Smooth muscle cell (in vitro differentiated cells): ENCODE data around the gene GAS7. TPM values are rescaled to one million over a fixed set of nuclear protein-coding genes. Genes with fewer than 3 reads are reported as not detected.

Source experiments
- DNase-seq: peaks from one replicate; lab custom pipeline; 2025; ENCODE audit not compliant: unreplicated experiment; lab: John Stamatoyannopoulos, UW
- H2AFZ ChIP-seq: fragments of 200-600 bp; sonication (generic); 2 replicates; pipeline ENCODE4 v1.6.0; 2016; ENCODE audit warnings: antibody characterized with exemption, low read depth, mild to moderate bottlenecking
- H3F3A ChIP-seq: fragments of 200-600 bp; sonication (generic); 2 replicates; pipeline ENCODE4 v1.6.0; 2017; ENCODE audit warnings: antibody characterized with exemption, low read depth
- H3K27ac ChIP-seq: fragments of 200-600 bp; sonication (generic); 2 replicates; pipeline ENCODE4 v1.5.1; 2016; ENCODE audit warnings: low read depth, mild to moderate bottlenecking
- H3K27me3 ChIP-seq: fragments of 200-600 bp; sonication (generic); 2 replicates; pipeline ENCODE4 v1.6.1; 2016; ENCODE audit warnings: low read depth, mild to moderate bottlenecking
- H3K36me3 ChIP-seq: fragments of 200-600 bp; sonication (generic); 2 replicates; pipeline ENCODE4 v1.5.1; 2016; ENCODE audit warnings: low read depth
- H3K4me1 ChIP-seq: fragments of 200-600 bp; sonication (generic); 2 replicates; pipeline ENCODE4 v1.5.1; 2016; ENCODE audit warnings: low read depth
- H3K4me2 ChIP-seq: fragments of 200-600 bp; sonication (generic); 2 replicates; pipeline ENCODE4 v1.6.0; 2016; ENCODE audit warnings: mild to moderate bottlenecking
- H3K4me3 ChIP-seq: fragments of 200-600 bp; sonication (generic); 2 replicates; pipeline ENCODE4 v1.5.1; 2016; ENCODE audit warnings: mild to moderate bottlenecking
- H3K79me2 ChIP-seq: fragments of 200-600 bp; sonication (generic); 2 replicates; pipeline ENCODE4 v1.6.0; 2016; ENCODE audit warnings: low read depth, mild to moderate bottlenecking
- H3K9ac ChIP-seq: fragments of 200-600 bp; sonication (generic); 2 replicates; pipeline ENCODE4 v1.6.0; 2016; ENCODE audit warnings: low read depth
- H3K9me3 ChIP-seq: fragments of 200-600 bp; sonication (generic); replicated peaks from 2 replicates; pipeline ENCODE4 v1.5.1; 2016; ENCODE audit warnings: low read depth
- H4K20me1 ChIP-seq: fragments of 200-600 bp; sonication (generic); 2 replicates; pipeline ENCODE4 v1.6.0; 2016; ENCODE audit warnings: low read depth
- CTCF ChIP-seq: fragments of 200-600 bp; sonication (generic); IDR thresholded peaks from 2 replicates; pipeline ENCODE4 v1.5.1; 2017; ENCODE audit warnings: borderline replicate concordance, mild to moderate bottlenecking, antibody characterized with exemption; ENCODE audit not compliant: insufficient read depth, poor library complexity, severe bottlenecking
- WGBS: methylation state at CpG from one replicate; pipeline ENCODE4 v1.1.7; 2016; ENCODE audit warnings: low lambda C conversion rate; 5-methylcytosine and 5-hydroxymethylcytosine counted together
- polyA plus RNA-seq: library from polyadenylated mRNA; unstranded; fragments of >200 nt; fragmentation: Nextera tagmentation; extraction: Ambion mirVana; gene quantifications from 2 replicates; pipeline ENCODE4 v1.2.1, GENCODE V29; 2016
- total RNA-seq: library from RNA; depleted of rRNA; stranded (reverse); fragments of >200 nt; gene quantifications from 2 replicates; pipeline ENCODE4 v1.2.3, GENCODE V29; 2014

The GAS7 gene
- total and polyA plus RNA-seq, 2 experiments from 2014 or later = 86.8 to 103 TPM

DNA sequence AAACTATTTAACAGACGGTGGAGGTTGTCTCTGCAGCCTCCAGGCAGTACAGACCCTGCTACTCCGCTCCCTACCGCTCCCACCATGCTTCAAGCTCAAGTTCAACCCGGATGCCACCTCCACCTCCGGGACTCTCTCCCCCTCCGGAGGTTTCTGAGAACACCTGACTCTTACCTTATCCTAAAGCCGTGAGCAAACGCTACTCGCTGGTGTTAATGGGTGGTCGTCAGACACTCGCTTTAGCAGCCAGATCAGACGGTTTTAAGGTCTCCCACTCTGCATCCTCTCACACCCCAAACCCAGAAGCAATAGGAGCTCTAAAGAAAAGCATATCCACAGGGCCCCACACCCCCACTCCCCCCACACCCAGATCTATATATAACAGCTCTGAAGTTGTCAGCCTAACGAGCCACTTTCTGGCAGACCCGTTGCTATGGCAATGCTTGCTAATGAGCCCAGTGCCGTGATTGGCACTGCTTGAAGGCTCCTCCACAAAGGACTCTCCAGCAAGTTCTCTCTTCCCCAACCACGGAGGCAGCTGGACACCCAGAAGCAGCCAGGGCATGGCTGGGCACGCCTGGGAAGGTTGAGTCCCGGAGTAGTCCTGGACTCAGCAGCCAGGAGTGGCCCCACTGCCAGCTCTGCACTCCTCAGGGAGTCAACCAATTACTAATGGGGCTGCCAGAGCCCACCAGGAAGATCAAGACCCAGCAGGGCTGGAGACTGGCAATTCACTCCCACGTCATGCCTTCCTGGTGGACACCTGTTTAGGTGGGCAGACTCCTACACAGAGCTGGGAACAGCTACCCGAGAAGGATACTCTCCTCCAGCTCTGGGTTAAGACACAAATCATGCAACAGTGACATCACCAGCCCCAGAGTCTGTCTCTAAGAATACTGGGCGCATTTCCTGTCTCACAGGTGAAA is 172.2 kb downstream of the GAS7 start:
- Histone ChIP-seq H2AFZ (no peak overlapping the region), H3F3A (peaks cover under 1% of the 10 kb centered on the region), H3K9me3 (no peaks in the 10 kb centered on the region), H3K36me3 (no peaks in the 10 kb centered on the region), H4K20me1 (peaks cover 100% of the 10 kb centered on the region), H3K27me3 (no peaks in the 10 kb centered on the region), H3K27ac (no peak overlapping the region), H3K4me2 (no peak overlapping the region), H3K79me2 (peaks cover 95% of the 10 kb centered on the region), H3K9ac (no peak overlapping the region), H3K4me1 (peaks cover 13% of the 10 kb centered on the region), H3K4me3 (no peak overlapping the region)
- no peak for TF ChIP-seq CTCF
- DNase-seq = no peak
- 72% methylated on average over 21 of the region's 21 CpGs for WGBS

GRCh38 chr17:10025224-10025623 is 173.2 kb downstream of the GAS7 start:
- peaks cover 95% of the 10 kb centered on the region for H3K79me2 ChIP-seq
- H3K9ac ChIP-seq = no peak overlapping the region
- H3K4me2 ChIP-seq = no peak overlapping the region
- no peak overlapping the region for H3K27ac ChIP-seq
- H4K20me1 ChIP-seq = peaks cover 100% of the 10 kb centered on the region
- peaks cover 23% of the 10 kb centered on the region for H3K4me1 ChIP-seq
- no peaks in the 10 kb centered on the region for H3K9me3 ChIP-seq
- no peak overlapping the region for H3K4me3 ChIP-seq
- H3K27me3 ChIP-seq = no peaks in the 10 kb centered on the region
- no peak for TF ChIP-seq CTCF
- no peaks in the 10 kb centered on the region for H3K36me3 ChIP-seq
- H2AFZ ChIP-seq = no peak overlapping the region
- no peak for DNase-seq
- WGBS = 98% methylated on average over 6 of the region's 6 CpGs
- H3F3A ChIP-seq = no peaks in the 10 kb centered on the region

DNA sequence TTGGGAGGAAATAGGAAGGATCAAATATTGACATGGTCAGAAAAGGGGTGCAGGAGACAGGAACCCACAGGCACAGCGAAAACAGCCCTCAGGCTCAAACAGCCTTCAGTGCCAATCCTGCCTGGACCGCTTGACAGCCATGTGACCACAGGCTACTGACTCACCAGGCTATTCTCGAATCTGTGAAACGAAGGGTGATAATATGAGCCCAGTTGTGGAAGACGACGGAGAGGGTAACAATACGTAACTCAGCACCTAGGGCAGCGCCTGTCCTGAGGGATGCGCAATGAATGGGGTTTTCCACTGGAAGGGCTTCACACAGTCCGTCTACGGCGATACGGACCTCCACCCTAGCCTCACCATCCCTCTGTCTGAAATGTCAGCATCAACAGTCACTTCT is 176.0 kb downstream of the GAS7 start:
- peaks cover 100% of the 10 kb centered on the region for H4K20me1 ChIP-seq
- DNase-seq = no peak
- no peak overlapping the region for H3K4me2 ChIP-seq
- TF ChIP-seq CTCF = no peak
- no peaks in the 10 kb centered on the region for H3F3A ChIP-seq
- no peak overlapping the region for H3K9ac ChIP-seq
- no peak overlapping the region for H2AFZ ChIP-seq
- H3K79me2 ChIP-seq = peaks cover 97% of the 10 kb centered on the region
- 73% methylated on average over 13 of the region's 13 CpGs for WGBS
- H3K36me3 ChIP-seq = no peaks in the 10 kb centered on the region
- no peaks in the 10 kb centered on the region for H3K9me3 ChIP-seq
- no peak overlapping the region for H3K4me3 ChIP-seq
- H3K27ac ChIP-seq = no peak overlapping the region
- H3K27me3 ChIP-seq = no peaks in the 10 kb centered on the region
- peaks cover 37% of the 10 kb centered on the region for H3K4me1 ChIP-seq
